ENCODE results near the gene FLVCR1.

Gene FLVCR1

DNA sequence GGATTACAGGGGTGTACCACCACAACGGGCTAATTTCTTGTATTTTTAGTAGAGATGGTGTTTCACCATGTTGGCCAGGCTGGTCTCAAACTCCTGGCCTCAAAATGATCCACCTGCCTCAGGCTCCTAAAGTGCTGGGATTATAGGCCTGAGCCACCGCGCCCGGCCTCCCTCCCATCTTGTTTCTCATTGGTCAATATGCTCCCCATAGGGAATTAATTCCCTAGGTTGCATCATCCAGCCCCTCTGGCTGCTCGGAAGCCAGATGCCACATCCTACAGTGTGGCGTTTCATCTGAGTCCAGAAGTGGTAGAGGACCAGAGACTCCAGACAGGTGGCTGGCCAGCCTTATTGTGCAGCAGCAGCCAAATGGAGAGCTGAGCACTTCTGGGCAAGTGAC lies 80.8 kb downstream of the FLVCR1 start:
- DNase-seq, result no peak
- Histone ChIP-seq H3K27me3 (no peaks in the 10 kb centered on the region), H3K4me1 (no peaks in the 10 kb centered on the region), H3K27ac (no peak overlapping the region), H3K36me3 (no peaks in the 10 kb centered on the region), H3K9me3 (peaks cover 0 to 13% (median 7%) of the 10 kb centered on the region in 3 donors), H3K4me3 (no peak overlapping the region)
- TF ChIP-seq, protein P1, sequence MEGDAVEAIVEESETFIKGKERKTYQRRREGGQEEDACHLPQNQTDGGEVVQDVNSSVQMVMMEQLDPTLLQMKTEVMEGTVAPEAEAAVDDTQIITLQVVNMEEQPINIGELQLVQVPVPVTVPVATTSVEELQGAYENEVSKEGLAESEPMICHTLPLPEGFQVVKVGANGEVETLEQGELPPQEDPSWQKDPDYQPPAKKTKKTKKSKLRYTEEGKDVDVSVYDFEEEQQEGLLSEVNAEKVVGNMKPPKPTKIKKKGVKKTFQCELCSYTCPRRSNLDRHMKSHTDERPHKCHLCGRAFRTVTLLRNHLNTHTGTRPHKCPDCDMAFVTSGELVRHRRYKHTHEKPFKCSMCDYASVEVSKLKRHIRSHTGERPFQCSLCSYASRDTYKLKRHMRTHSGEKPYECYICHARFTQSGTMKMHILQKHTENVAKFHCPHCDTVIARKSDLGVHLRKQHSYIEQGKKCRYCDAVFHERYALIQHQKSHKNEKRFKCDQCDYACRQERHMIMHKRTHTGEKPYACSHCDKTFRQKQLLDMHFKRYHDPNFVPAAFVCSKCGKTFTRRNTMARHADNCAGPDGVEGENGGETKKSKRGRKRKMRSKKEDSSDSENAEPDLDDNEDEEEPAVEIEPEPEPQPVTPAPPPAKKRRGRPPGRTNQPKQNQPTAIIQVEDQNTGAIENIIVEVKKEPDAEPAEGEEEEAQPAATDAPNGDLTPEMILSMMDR (IDR thresholded peaks at IDR 0.05), result no peak
- intact Hi-C loops (cut with DNase I; ENCODE audit: low total_unique reads), result no loop called here

- Histone ChIP-seq H3K4me3 (no peak overlapping the region), H3K27me3 (no peaks in the 10 kb centered on the region), H3K36me3 (no peaks in the 10 kb centered on the region), H3K4me1 (no peaks in the 10 kb centered on the region), H3K27ac (no peak overlapping the region), H3K9me3 (peaks cover 0 to 13% (median 7%) of the 10 kb centered on the region in 3 donors)
- intact Hi-C loops (cut with DNase I; ENCODE audit: low total_unique reads), result no loop called here
- TF ChIP-seq, protein P1 (IDR thresholded peaks at IDR 0.05), result no peak
- DNase-seq, result no peak
These were observed 83.4 kb downstream of the FLVCR1 start for GRCh38 chr1:212941452-212941851.

DNA sequence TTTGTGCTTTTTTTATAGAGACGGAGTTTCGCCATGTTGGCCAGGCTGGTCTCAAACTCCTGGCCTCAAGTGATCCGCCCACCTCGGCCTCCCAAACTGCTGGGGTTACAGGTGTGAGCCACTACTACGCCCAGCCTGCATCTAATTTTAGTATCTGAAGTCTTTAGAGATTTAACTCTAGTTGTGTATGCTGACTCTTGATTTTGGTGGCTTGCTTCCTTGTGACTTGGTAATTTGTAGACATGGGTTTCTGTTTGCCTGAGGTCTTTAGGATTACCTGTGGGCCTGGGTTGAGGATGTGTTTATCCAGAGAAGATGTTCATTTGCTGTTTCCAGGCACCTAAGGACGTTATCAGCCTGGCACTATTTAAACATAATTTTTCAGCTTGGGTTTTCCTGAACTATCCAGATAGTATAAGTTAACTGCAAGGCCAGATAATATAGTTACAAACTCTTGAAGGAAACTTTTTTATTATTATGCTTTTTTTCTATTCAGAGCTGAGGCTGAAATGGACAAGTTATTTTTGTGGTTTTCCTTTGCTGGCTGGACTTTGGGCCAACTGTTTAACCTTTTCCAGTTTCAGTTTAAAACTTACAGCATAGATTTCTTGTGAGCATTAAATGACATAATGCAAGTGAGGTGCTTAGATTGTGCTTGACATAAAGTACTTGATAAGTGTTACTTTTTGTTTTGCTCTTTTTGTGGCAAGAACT lies 84.8 kb downstream of the FLVCR1 start:
- H3K4me1 ChIP-seq, result no peaks in the 10 kb centered on the region
- intact Hi-C loops (cut with DNase I; ENCODE audit: low total_unique reads), result no loop called here
- DNase-seq, result no peak
- peaks cover 0 to 13% (median 7%) of the 10 kb centered on the region in 3 donors for H3K9me3 ChIP-seq
- H3K4me3 ChIP-seq, result no peak overlapping the region
- H3K36me3 ChIP-seq, result no peaks in the 10 kb centered on the region
- H3K27ac ChIP-seq, result no peak overlapping the region
- TF ChIP-seq, protein P1 (IDR thresholded peaks at IDR 0.05), result no peak
- H3K27me3 ChIP-seq, result peaks cover 0 to 4% of the 10 kb centered on the region in 2 donors

DNA sequence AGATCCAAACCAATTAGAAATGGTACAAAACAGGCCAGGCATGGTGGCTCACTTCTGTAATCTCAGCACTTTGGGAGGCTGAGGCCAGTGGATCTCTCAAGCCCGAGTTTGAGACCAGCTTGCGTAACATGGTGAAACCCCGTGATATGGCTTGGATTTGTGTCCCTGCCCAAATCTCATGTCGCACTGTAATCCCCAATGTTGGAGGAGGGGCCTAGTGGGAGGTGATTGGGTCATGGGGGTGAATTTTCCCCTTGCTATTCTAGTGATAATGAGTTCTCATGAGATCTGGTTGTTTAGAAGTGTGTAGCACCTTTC lies 85.3 kb downstream of the FLVCR1 start:
- Histone ChIP-seq H3K4me3 (no peak overlapping the region), H3K4me1 (no peaks in the 10 kb centered on the region), H3K9me3 (peaks cover 0 to 13% (median 7%) of the 10 kb centered on the region in 3 donors), H3K36me3 (no peaks in the 10 kb centered on the region), H3K27ac (no peak overlapping the region), H3K27me3 (peaks cover 0 to 4% of the 10 kb centered on the region in 2 donors)
- intact Hi-C loops (cut with DNase I; ENCODE audit: low total_unique reads), result no loop called here
- no peak for DNase-seq
- TF ChIP-seq, protein P1 (IDR thresholded peaks at IDR 0.05), result no peak

- Histone ChIP-seq H3K4me1 (no peaks in the 10 kb centered on the region), H3K9me3 (peaks cover 0 to 13% (median 7%) of the 10 kb centered on the region in 3 donors), H3K27me3 (peaks cover 0 to 7% of the 10 kb centered on the region in 2 donors), H3K36me3 (no peaks in the 10 kb centered on the region), H3K27ac (no peak overlapping the region), H3K4me3 (no peak overlapping the region)
- intact Hi-C loops (cut with DNase I; ENCODE audit: low total_unique reads), result no loop called here
- no peak for DNase-seq
- TF ChIP-seq, protein P1 (IDR thresholded peaks at IDR 0.05), result no peak
These were observed 86.3 kb downstream of the FLVCR1 start for GRCh38 chr1:212944229-212944901.

Measured in tibial artery (tissue), 4 donors.